HG03378 (cell line): ENCODE data around the gene ACBD6.

Source experiments
- ATAC-seq: cut with Tn5 transposase; IDR thresholded peaks from one replicate; pipeline ENCODE4 v1.9.1; 2021; ENCODE audit warnings: mild to moderate bottlenecking, moderate library complexity; ENCODE audit not compliant: unreplicated experiment

Gene ACBD6

DNA sequence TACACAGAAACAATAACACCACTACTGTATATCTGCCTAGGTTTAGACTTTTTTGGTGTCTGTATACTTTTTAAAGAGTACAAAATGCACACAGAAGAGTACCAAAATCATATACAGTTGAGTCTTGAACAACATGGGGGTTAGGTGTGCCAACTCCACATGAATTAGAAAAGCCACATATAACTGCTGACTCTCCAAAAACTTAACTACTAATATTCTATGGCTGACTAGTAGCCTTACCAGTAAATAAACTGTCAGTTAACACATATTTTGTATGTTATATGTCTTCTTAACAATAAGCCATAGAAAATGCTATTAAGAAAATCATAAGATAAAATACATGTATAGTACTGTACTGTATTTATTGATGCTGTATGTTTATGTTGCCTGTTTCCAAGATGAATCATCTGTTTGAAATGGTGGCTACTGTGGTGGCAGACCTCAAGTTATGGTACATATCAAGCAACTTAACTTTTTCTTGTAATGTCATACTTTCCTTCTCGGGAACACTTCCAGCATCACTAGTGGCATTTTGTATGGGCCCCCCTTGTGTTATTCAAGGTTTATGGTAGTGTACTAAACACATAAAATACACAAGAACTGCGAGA is 201.1 kb downstream of the ACBD6 start:
- no peak for ATAC-seq

DNA sequence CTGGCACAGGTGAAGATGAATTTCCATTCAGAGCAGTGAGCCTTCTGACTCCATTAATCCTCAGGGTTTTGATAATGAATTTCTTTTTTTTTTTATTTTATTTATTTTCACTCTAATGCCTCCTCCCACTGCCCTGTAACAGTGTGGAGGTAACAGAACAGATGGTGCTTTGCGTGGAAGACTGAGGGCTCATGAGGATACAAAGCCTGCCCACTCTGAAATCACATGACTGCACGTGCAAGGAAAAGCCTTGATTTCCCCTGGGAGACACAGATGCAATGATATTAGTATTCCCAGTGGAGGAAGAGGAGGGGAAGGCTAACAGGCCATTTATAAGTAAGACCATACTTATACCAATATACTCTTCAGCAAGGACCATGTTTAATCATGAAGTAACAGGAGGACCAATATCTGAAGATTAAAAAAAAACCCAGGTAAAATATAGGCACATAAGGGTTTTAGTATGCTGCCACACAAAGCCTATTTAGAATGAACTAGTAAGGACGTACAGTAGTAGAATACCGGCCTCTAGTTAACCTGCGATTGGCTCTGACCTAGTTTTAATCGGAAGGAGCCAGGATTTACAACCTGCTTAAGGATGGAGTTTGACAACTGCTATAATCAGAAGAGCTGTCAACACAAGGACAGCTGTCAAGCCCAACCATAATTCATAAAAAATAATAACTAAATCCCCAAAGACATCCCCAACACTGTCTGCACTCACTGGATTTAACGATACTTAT is 202.7 kb downstream of the ACBD6 start:
- ATAC-seq, result no peak

DNA sequence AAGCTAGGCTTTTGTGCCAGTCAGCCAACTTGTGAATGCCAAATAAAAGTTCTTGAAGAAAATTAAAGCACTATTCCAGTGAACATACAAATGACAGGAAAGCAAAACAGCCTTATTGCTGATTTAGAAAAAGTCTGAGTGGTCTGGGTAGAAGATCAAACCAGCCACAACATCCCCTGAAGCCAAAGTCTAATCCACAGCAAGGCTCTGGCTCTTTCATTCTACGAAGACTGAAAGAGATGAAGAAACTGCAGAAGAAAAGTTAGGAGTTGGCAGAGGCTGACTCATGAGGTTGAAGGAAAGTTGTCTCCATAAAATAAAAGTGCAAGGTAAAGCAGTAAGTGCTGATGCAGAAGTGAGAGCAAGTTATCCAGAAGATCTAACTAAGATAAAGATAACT is 206.4 kb downstream of the ACBD6 start:
- ATAC-seq, result no peak

DNA sequence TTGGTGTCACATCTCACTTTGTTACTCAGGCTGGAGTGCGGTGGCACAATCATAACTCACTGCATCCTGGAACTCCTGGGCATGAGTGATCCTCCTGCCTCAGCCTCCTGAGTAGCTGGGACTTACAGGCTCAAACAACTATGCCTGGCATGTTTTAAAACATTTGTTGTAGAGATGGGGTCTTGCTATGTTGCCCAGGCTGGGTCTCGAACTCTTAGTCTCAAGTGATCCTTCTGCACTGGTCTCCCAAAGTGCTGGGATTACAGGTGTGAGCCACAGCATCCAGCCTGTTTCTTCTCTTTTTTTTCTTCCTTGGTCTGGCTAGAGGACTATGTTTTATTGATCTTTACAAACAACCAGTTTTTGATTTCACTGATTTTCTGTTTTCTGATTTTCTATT is 207.7 kb downstream of the ACBD6 start:
- no peak for ATAC-seq

GRCh38 chr1:180291004-180291403 is 211.4 kb downstream of the ACBD6 start:
- ATAC-seq, result no peak

DNA sequence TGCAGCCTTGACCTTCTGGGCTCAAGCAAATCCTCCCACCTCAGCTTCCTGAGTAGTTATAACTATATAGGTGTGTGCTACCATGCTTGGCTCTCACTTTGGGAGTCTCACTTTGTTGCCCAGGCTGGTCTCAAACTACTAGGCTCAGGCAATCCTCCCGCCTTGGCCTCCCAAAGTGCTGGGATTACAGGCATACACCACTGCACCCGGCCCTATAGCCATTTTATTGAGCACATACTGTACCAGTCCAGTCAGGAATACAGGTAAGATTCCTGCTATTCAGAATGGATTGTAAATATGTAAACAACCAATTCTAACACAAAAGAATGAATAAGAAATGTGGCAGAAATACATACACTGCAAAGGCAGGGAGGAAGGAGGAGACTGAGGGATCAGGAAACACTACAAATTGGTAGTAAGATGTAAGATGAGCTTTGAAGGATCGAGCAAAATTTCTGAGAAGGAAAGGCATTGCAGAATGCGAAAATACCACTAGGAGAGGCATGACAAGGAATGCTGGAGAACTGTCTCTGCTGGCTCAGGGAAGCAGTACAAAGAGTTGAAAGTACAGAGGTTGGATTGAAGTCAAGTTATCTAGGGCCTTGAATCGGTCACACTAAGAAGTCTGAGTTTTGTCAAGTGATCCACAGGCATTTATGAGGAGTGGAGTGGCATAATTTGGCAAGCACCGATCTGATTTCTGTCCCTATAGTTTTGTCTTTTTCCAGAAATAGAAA is 211.9 kb downstream of the ACBD6 start:
- no peak for ATAC-seq

DNA sequence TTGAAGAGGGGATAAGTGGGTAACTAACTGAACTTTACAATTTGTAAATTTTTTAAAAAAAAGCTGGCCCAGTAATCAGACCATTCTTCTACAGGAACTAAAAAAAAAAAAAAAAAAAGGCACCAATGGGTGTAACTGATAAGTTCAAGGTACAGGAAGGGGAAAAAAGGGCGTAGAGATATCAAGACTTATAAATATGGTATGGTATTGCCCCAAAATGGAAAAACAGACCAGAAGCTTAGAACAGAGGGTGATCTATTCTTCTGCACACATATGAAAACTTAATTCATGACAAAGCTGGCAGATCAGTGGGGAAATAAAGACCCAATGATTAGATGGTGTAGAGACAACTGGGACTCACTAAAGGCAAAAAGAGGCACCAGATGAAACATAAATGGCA is 213.4 kb downstream of the ACBD6 start:
- no peak for ATAC-seq

DNA sequence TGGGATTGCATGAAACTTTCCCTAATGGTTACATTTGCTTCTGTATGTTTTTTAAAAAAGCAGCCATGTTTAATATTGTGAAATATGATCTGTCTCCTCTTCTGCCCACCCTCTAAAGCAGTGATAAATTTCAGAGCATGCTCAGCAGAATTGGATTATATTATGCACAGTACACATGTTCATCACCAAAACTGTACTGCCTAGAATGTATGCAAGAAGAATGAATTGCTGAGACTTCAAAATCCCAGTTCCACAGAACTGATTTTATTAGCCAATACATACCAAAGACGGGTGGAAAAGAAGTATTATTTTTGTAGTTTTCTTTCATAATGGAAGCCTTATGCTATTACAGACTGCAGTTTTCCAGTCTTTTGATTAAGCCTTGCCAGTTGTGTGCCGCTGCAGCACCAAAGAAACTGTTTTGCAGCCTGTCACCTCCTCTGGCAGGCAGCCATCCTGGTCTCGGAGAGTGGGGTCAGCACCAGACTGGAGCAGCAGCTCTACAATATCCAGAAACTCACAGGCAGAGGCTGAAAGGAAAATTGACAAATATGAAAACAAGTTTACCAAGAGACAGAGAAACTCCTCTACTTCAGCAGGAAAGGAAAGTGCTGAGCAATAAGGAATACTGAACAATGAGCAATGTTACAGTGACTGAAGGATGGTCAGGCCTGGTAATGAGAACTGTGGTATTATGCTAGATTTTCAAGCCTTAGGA is 214.2 kb downstream of the ACBD6 start:
- ATAC-seq, result no peak

DNA sequence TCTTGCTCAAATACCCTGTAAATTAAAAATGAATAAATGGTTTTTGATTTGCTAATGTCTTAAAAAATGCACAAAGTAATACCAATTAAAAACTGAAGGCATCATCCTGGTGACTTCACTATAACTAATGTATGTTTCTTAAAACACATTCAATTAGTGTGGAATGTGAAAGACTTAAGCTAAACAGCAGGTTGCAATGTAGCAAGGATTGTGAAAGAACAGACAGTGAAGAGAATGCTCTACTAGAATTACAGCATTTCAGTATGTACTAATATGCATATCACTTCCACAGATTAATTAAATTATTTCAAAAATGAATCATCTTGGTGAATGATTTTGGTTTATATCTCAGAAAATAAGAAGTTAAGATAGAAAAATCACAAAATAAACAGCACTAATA is 216.0 kb downstream of the ACBD6 start:
- no peak for ATAC-seq

DNA sequence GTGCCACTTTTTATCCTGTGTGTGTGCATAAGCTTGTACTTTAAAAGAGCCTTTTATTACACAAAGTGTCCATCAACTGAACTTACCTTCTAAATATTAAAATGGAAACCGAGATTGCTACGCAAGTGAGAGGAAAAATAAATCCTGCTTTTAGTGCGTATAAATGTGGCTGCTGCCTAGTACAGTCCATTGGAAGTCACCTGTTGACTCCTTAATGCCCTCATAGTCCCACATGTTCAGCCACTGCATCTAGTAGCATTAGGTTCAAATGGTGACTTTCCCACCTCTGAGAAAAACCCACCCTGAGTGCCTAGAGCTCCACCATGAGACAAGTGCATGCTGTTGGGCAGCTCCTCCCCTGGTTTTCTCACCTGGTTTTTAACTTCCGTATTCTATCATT is 219.3 kb downstream of the ACBD6 start:
- ATAC-seq, result no peak

DNA sequence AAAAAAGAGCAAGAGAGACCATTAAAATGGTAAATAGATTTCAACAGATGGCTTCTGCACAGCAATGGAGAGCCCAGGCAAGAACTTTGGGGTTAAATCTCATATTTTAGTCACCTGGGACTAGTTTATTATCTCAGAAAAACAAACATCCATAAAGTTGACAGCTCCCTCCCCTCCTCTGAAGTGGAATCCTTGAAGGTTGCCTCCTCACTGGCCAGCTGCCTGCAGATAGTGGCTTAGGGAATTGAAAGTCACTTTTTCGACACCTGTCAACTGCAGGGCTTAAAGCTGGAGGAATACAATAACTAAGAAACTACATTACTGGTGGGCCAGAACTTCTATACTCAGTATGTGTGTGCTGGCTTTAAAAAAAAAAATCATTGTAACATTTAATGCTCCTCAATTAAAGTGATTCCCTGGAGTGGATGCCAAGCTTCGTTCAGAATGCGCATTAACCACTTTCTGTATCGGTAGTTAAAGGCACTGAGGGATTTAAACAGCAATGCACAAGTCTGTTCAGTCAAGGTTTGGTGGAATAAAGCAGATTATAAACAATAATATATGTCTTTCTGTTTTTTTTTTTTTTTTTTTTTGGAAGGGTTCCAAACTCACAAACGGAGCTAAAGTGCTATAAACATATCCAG is 219.9 kb downstream of the ACBD6 start:
- ATAC-seq, result no peak

- no peak for ATAC-seq
Observed at GRCh38 chr1:180281490-180281889, 220.9 kb downstream of the ACBD6 start.

GRCh38 chr1:180280617-180281016 is 221.8 kb downstream of the ACBD6 start:
- no peak for ATAC-seq

- ATAC-seq, result no peak
Observed at GRCh38 chr1:180279651-180280050, 222.7 kb downstream of the ACBD6 start.

- no peak for ATAC-seq
Observed at GRCh38 chr1:180278596-180279395, 223.6 kb downstream of the ACBD6 start.

DNA sequence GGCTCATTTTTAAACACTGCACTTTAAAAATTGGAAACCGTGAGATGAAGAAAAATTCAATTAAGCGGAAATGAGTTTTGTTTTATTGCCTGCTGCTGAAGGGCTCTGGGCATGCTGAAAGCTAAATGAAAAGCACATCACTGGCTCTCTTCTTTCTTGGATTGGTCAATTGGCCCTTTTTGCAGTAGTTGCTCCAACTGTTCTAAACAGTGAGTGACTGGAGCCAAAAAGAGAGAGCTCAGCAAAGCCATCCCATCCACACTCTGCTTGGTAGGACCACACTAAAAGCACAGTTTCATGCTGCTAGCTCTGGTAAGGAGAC is 224.2 kb downstream of the ACBD6 start:
- no peak for ATAC-seq

DNA sequence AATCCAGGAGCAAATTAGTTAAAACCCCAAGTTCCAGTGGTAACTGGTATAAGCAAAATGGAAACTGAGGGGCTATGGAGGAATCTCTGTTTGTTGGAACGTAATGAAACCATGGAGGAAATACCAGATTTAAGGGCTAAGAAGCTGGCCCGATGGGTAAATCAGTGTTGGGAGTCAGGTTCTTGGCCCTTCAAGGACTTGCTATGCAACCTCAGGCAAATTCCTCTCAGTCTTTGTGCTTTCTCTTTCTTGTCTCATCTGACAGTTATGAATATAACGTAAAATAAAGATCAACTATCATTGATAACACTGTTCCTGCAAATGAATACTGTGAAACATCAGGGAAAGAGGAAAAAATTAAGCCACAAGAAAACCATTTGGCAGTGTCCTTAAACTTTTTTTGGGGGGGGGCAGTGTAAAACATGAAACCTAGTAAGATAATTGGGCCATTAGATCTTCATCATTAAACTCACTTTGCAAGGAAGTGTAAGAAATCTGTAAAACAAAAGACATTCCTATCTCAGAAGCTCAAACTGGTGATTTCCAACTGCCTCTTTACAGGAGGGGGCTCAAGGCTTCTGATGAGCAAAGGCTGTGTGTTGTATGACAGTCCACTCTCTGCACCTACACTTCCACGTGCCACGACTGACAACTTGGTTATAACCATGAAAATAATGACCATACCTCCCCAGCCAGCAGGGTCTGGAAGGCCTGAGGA is 224.7 kb downstream of the ACBD6 start:
- ATAC-seq, result no peak

DNA sequence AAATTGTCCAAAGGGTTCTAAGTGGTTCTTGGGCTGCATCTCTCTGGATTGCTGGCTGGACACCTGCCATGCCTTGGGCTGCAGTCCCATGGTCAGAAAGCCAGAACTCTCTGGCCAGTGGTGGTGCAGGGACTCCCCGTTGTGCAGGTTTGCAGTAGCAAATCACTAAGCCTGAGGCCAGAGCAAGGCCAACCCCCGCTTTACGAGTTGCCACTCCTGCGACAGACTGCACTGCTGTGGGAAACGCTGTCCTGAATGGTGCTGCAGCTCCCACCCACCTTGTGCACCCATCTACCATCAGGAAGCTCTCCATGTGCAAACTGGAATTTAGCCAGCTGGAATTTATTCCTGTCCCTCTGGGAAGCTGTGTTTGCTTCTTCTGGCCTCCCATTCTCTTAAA is 226.7 kb downstream of the ACBD6 start:
- no peak for ATAC-seq

- no peak for ATAC-seq
Observed at GRCh38 chr1:180274221-180274620, 228.2 kb downstream of the ACBD6 start.

- ATAC-seq, result no peak
Observed at GRCh38 chr1:180273066-180273465, 229.3 kb downstream of the ACBD6 start.
